Neural progenitor cell (in vitro differentiated cells): Measurements from ENCODE around the gene ISLR. TPM values are rescaled to one million over a fixed set of nuclear protein-coding genes. Genes with fewer than 3 reads are reported as not detected.

Experiments used
- DNase-seq: peaks from one replicate; pipeline ENCODE4 v3.0.0-alpha.2; 2016; ENCODE audit warnings: low spot score
- H2AFZ ChIP-seq: fragments of 200-600 bp; sonication (generic); replicated peaks from 2 replicates; pipeline ENCODE4 v1.6.1; 2016; ENCODE audit warnings: antibody characterized with exemption
- H3F3A ChIP-seq: fragments of 200-600 bp; sonication (generic); 2 replicates; pipeline ENCODE4 v1.6.1; 2016; ENCODE audit warnings: antibody characterized with exemption, low read depth
- H3K27ac ChIP-seq: fragments of 200-600 bp; sonication (generic); 2 replicates; pipeline ENCODE4 v1.5.1; 2016; ENCODE audit warnings: mild to moderate bottlenecking
- H3K27me3 ChIP-seq: fragments of 200-600 bp; sonication (generic); 2 replicates; pipeline ENCODE4 v1.6.1; 2016; ENCODE audit warnings: mild to moderate bottlenecking, moderate library complexity
- H3K36me3 ChIP-seq: fragments of 200-600 bp; sonication (generic); 2 replicates; pipeline ENCODE4 v1.5.1; 2016
- H3K4me1 ChIP-seq: fragments of 200-600 bp; sonication (generic); 2 replicates; pipeline ENCODE4 v1.6.1; 2016; ENCODE audit warnings: mixed run types
- H3K4me2 ChIP-seq: fragments of 200-600 bp; sonication (generic); 2 replicates; pipeline ENCODE4 v1.6.1; 2016
- H3K4me3 ChIP-seq: fragments of 200-600 bp; sonication (generic); 2 replicates; pipeline ENCODE4 v1.5.1; 2016
- H3K79me2 ChIP-seq: fragments of 200-600 bp; sonication (generic); 2 replicates; pipeline ENCODE4 v1.6.1; 2016; ENCODE audit warnings: low read depth
- H3K9ac ChIP-seq: fragments of 200-600 bp; sonication (generic); 2 replicates; pipeline ENCODE4 v1.6.1; 2016
- H3K9me3 ChIP-seq: fragments of 200-600 bp; sonication (generic); 2 replicates; pipeline ENCODE4 v1.5.1; 2016; ENCODE audit warnings: low read depth
- H4K20me1 ChIP-seq: fragments of 200-600 bp; sonication (generic); 2 replicates; pipeline ENCODE4 v1.6.1; 2016; ENCODE audit warnings: low read depth
- H3K27ac Mint-ChIP-seq: 3 replicates; pipeline ENCODE4 v1.8.0; 2021; ENCODE audit warnings: mixed read lengths
- H3K27me3 Mint-ChIP-seq: 2 replicates; pipeline ENCODE4 v1.8.0; 2022; ENCODE audit warnings: low read depth, mild to moderate bottlenecking, inconsistent platforms, moderate library complexity, mixed read lengths; ENCODE audit not compliant: insufficient read depth
- H3K36me3 Mint-ChIP-seq: 3 replicates; pipeline ENCODE4 v1.8.0; 2021; ENCODE audit warnings: mixed read lengths
- H3K4me1 Mint-ChIP-seq: 3 replicates; pipeline ENCODE4 v1.8.0; 2021; ENCODE audit warnings: mixed read lengths
- H3K4me3 Mint-ChIP-seq: 3 replicates; pipeline ENCODE4 v1.8.0; 2021; ENCODE audit warnings: mild to moderate bottlenecking, moderate library complexity, mixed read lengths
- H3K9me3 Mint-ChIP-seq: 3 replicates; pipeline ENCODE4 v1.8.0; 2020; ENCODE audit warnings: mixed read lengths
- CTCF ChIP-seq: fragments of 200-600 bp; sonication (generic); IDR thresholded peaks from 2 replicates; pipeline ENCODE4 v1.5.1; 2017; ENCODE audit warnings: antibody characterized with exemption, mild to moderate bottlenecking
- EZH2 ChIP-seq: fragments of 200-600 bp; sonication (generic); IDR thresholded peaks from 2 replicates; pipeline ENCODE4 v1.6.1; 2017; ENCODE audit warnings: antibody characterized with exemption, mild to moderate bottlenecking, moderate library complexity
- EZH2phosphoT487 ChIP-seq: fragments of 200-600 bp; sonication (generic); IDR thresholded peaks from 2 replicates; pipeline ENCODE4 v1.6.1; 2017; ENCODE audit warnings: antibody characterized with exemption
- total RNA-seq: library from RNA; depleted of rRNA; stranded (reverse); fragments of >200 nt; gene quantifications from 2 replicates; pipeline ENCODE4 v1.2.3, GENCODE V29; 2015; ENCODE audit warnings: low replicate concordance

ISLR gene
- total RNA-seq, 1 donor from 2014 or later = not detected

GRCh38 chr15:74213858-74214284 is 40.4 kb downstream of the ISLR start:
- TF ChIP-seq EZH2phosphoT487 (no peak), CTCF (no peak), EZH2 (no peak)
- H3K27ac Mint-ChIP-seq = peak overlapping the region; percentile 89
- Histone ChIP-seq H3K9ac (no peak overlapping the region), H2AFZ (no peak overlapping the region), H4K20me1 (no peaks in the 10 kb centered on the region), H3K27ac (peak overlapping the region; percentile 38), H3F3A (peaks cover 60% of the 10 kb centered on the region), H3K27me3 (no peaks in the 10 kb centered on the region), H3K9me3 (no peaks in the 10 kb centered on the region), H3K4me2 (peak overlapping the region; percentile 58), H3K79me2 (no peaks in the 10 kb centered on the region), H3K4me3 (peak overlapping the region; percentile 17), H3K4me1 (peaks cover 62% of the 10 kb centered on the region), H3K36me3 (no peaks in the 10 kb centered on the region)
- H3K36me3 Mint-ChIP-seq = no peaks in the 10 kb centered on the region
- no peaks in the 10 kb centered on the region for H3K9me3 Mint-ChIP-seq
- H3K4me1 Mint-ChIP-seq = peaks cover 70% of the 10 kb centered on the region
- peaks cover 21% of the 10 kb centered on the region for H3K27me3 Mint-ChIP-seq
- H3K4me3 Mint-ChIP-seq = no peak overlapping the region
- peak; percentile 84 for DNase-seq

- peak overlapping the region; percentile 54 for H3K27ac Mint-ChIP-seq
- H3K9me3 ChIP-seq = no peaks in the 10 kb centered on the region
- no peaks in the 10 kb centered on the region for H3K79me2 ChIP-seq
- H3K27ac ChIP-seq = no peak overlapping the region
- H3K4me3 Mint-ChIP-seq = peak overlapping the region; percentile 10
- peak overlapping the region; percentile 58 for H3K4me2 ChIP-seq
- no peaks in the 10 kb centered on the region for H3K9me3 Mint-ChIP-seq
- no peak overlapping the region for H3K4me3 ChIP-seq
- peaks cover 69% of the 10 kb centered on the region for H3K4me1 Mint-ChIP-seq
- H3K27me3 ChIP-seq = peaks cover 4% of the 10 kb centered on the region
- no peaks in the 10 kb centered on the region for H3K36me3 Mint-ChIP-seq
- peaks cover 55% of the 10 kb centered on the region for H3F3A ChIP-seq
- H2AFZ ChIP-seq = no peak overlapping the region
- peaks cover 19% of the 10 kb centered on the region for H3K27me3 Mint-ChIP-seq
- no peak overlapping the region for H3K9ac ChIP-seq
- peaks cover 56% of the 10 kb centered on the region for H3K4me1 ChIP-seq
- no peaks in the 10 kb centered on the region for H3K36me3 ChIP-seq
- no peak for DNase-seq
- no peaks in the 10 kb centered on the region for H4K20me1 ChIP-seq
- TF ChIP-seq EZH2 (no peak), CTCF (no peak), EZH2phosphoT487 (no peak)
Observed at GRCh38 chr15:74214324-74215021, 41.0 kb downstream of the ISLR start.

GRCh38 chr15:74215958-74216357 is 42.4 kb downstream of the ISLR start:
- Mint-ChIP-seq H3K27ac (no peak overlapping the region), H3K36me3 (no peaks in the 10 kb centered on the region), H3K4me1 (peaks cover 69% of the 10 kb centered on the region), H3K4me3 (no peak overlapping the region), H3K9me3 (no peaks in the 10 kb centered on the region), H3K27me3 (peaks cover 22% of the 10 kb centered on the region)
- TF ChIP-seq EZH2 = no peak
- no peak for TF ChIP-seq EZH2phosphoT487
- TF ChIP-seq CTCF = no peak
- no peaks in the 10 kb centered on the region for H3K79me2 ChIP-seq
- H3K4me2 ChIP-seq = peak overlapping the region; percentile 58
- no peak overlapping the region for H3K27ac ChIP-seq
- peaks cover 59% of the 10 kb centered on the region for H3K4me1 ChIP-seq
- no peaks in the 10 kb centered on the region for H3K9me3 ChIP-seq
- H3K4me3 ChIP-seq = no peak overlapping the region
- H3K9ac ChIP-seq = no peak overlapping the region
- H2AFZ ChIP-seq = no peak overlapping the region
- H3K36me3 ChIP-seq = no peaks in the 10 kb centered on the region
- no peaks in the 10 kb centered on the region for H4K20me1 ChIP-seq
- H3F3A ChIP-seq = peaks cover 54% of the 10 kb centered on the region
- no peak for DNase-seq
- peaks cover 13% of the 10 kb centered on the region for H3K27me3 ChIP-seq
